PFSK-1 (cell line): ENCODE measurements around the gene ZRANB1.

Source experiments
- FOXP2 ChIP-seq: optimal IDR thresholded peaks from 2 replicates; pipeline ENCODE3; 2011; ENCODE audit warnings: borderline replicate concordance, control low read depth, inconsistent platforms; ENCODE audit not compliant: insufficient read depth; ENCODE audit errors: extremely low read length, extremely low read depth
- POLR2AphosphoS5 ChIP-seq: IDR thresholded peaks from 2 replicates; pipeline ENCODE4 v1.6.1; 2012; ENCODE audit warnings: low read depth, mild to moderate bottlenecking, control low read depth, low read length, moderate library complexity
- SIN3A ChIP-seq: IDR thresholded peaks from 2 replicates; pipeline ENCODE4 v1.6.1; 2012; ENCODE audit warnings: mild to moderate bottlenecking, low read length, moderate library complexity, borderline replicate concordance; ENCODE audit not compliant: insufficient read depth
- TAF1 ChIP-seq: IDR thresholded peaks from 2 replicates; pipeline ENCODE4 v1.6.1; 2012; ENCODE audit warnings: low read length, control low read depth, borderline replicate concordance; ENCODE audit not compliant: insufficient read depth
- TF ChIP-seq, protein P1 (sequence below), 2 experiments: IDR thresholded peaks; 2 replicates each; pipeline versions ENCODE4 v1.6.1 to v1.8.0; 2011 to 2012; ENCODE audit warnings: low read depth in 2 of 2, low read length in 2 of 2, control low read depth in 1 of 2, inconsistent platforms in 1 of 2, mild to moderate bottlenecking in 1 of 2, moderate library complexity in 1 of 2; ENCODE audit not compliant: insufficient read depth in 1 of 2

ZRANB1 gene

DNA sequence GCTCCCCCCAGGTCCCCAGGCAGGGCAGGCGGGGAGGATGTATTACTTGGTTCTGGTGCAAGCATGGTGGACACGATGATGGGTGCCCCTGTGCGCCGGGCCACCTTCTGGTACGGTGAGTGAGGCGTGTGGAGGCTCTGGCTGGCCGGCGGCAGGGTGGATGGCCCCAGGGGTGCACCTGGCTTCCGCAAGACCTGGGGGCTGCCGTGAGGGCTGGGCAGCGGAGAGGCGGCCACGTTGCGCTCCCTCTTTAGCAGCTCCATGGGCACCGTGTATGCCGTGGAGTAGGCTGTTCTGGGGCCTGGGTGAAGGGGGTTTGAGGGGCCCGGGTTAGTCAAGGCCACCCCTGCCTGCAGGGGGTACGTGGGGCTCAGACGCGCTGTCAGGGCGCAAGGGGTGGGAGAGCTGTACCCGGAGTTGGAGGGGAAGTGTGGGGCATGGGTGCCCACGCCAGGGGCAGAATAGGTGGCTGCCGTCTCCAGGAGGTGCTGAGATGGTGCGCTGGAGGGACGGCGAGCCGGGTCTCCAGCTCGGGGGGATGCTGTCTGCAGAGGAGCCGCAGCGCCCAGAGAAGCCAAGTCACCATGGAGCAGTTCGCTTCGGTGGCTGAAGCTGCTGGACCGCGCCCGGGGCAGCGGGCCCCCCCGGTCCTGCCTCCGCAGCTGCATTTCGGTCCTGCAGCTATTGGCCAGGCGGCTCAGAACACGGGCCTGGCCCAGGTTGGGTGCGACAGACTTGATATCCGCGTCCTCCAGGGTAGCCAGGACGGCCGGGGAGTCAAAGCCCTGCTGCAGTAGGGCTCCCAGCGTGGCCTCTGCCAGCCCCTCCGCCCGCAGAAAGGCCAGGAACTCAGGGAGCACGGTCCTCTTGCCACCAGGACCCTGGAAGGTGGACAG lies 84.4 kb downstream of the ZRANB1 start:
- no peak for TF ChIP-seq FOXP2
- TF ChIP-seq, protein P1, sequence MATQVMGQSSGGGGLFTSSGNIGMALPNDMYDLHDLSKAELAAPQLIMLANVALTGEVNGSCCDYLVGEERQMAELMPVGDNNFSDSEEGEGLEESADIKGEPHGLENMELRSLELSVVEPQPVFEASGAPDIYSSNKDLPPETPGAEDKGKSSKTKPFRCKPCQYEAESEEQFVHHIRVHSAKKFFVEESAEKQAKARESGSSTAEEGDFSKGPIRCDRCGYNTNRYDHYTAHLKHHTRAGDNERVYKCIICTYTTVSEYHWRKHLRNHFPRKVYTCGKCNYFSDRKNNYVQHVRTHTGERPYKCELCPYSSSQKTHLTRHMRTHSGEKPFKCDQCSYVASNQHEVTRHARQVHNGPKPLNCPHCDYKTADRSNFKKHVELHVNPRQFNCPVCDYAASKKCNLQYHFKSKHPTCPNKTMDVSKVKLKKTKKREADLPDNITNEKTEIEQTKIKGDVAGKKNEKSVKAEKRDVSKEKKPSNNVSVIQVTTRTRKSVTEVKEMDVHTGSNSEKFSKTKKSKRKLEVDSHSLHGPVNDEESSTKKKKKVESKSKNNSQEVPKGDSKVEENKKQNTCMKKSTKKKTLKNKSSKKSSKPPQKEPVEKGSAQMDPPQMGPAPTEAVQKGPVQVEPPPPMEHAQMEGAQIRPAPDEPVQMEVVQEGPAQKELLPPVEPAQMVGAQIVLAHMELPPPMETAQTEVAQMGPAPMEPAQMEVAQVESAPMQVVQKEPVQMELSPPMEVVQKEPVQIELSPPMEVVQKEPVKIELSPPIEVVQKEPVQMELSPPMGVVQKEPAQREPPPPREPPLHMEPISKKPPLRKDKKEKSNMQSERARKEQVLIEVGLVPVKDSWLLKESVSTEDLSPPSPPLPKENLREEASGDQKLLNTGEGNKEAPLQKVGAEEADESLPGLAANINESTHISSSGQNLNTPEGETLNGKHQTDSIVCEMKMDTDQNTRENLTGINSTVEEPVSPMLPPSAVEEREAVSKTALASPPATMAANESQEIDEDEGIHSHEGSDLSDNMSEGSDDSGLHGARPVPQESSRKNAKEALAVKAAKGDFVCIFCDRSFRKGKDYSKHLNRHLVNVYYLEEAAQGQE (IDR thresholded peaks at IDR 0.05; ENCODE audit: insufficient read depth in 1 of 2, low read depth in 2 of 2, low read length in 2 of 2) = no peak

DNA sequence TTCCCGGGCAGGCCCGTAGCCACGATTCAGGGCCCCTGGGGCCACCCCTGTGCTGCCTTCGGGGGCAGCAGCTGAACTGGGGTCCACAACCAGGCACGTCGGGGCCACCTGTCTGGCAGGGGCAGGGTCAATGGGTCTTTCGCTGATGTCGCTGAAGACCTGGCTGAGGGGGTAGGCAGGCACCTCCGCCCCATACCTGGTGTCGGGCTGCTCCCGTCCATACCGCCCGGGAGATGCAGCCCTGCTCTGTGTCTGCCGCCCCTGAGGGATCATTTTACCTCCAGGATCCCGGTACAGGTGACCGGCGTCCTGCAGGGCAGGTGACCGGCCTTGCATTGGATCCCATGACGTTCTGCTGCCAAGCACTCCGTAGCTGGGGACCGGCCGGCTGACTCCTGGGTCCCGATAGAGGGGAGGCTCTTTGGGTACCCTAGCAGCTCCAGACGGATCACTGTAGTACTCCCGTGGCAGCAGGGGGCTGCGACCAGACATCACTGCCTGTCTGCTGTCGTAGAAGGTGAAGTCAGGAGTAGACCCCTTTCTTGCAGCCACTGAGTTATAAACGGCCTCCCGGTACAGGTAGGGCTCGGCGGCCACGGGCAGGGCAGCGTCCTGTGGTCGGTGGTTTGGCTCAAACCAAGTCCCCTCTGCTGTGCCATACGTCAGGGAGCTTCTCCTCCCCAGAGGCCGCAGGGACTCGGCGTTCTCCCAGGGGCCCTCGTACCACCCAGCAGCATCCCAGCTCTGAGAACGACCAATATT lies 85.2 kb downstream of the ZRANB1 start:
- TF ChIP-seq, protein P1 (IDR thresholded peaks at IDR 0.05; ENCODE audit: insufficient read depth in 1 of 2, low read depth in 2 of 2, low read length in 2 of 2) = no peak
- TF ChIP-seq SIN3A = no peak
- no peak for TF ChIP-seq TAF1
- no peak for TF ChIP-seq POLR2AphosphoS5
- no peak for TF ChIP-seq FOXP2

DNA sequence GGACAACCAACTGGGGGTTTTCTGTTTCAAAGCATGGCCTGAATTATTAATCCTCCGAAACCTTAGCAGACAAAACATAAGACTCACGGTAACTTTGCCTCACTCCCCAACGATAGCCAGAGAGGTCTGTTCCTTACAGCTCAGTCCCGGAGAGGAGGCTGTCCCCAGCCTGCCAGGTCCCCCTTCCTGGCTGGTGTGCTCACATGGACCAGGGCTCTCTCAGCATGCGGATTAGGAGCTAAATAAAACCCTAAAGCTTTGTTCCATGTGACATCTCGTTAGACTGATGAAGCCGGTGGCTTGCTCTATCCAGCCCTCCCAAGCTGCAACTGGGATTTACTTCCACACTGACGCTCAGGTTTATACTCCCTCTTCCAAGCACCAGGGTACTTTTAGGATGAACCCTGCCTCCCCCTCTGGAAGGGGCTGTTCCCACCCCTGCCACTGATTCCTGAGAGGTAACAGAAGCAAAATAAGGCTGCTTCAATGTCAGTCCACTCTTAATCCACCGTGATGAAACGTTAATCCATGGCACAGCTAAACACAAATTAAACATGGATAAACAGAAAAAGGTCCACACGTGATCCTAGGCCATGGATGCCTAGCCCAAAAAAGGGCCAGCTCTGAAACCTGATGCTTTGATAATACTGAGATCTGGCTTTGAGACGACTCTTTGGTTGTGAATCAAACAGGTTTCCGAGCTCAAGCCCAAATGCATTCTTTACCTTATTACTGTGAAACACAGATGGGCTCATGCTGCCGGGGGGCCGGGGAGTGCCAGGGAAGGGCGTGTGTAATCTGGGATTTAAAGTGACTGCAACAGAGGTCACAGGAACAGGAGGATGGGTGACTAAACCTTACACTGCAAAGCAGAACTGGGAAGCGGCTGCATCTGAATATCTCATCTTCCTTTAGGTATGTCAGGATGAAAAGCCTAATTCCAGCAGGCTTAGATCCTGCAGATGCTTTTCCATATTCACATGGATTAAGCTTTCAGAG lies 86.2 kb downstream of the ZRANB1 start:
- TF ChIP-seq POLR2AphosphoS5 (no peak), FOXP2 (no peak), SIN3A (no peak), TAF1 (no peak)
- TF ChIP-seq, protein P1 (IDR thresholded peaks at IDR 0.05; ENCODE audit: insufficient read depth in 1 of 2, low read depth in 2 of 2, low read length in 2 of 2) = no peak

DNA sequence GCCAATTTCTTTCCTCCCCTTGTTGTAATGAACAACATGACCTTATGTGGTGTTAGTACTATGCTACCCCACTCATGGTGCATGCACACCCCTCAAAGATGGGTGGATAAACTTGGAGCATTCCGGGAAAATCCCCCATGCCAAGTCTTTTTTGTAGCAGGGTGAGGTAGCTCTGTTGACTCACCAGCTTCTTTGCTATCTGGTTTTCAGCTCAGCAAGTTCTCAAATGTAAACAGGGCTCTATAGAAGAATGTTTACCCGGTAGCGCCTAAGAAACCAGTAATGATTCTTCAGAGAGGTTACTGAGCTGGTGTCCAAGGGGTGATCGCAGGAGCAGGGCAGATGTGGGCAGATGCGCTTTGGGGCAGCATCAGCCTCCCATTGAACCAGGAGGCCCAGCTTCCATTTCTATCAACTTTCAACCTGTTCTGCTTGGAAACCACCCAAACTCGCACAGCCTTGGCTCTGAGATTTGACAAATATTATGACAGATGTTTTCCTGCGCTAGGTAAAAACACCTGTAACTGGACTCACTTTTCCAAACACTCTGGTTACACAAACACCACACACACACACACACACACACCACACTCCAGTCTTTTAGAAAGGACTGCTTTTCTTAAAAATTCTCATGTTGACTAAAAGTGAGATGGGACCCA lies 87.8 kb downstream of the ZRANB1 start:
- TF ChIP-seq SIN3A (no peak), FOXP2 (no peak)
- TF ChIP-seq, protein P1 (IDR thresholded peaks at IDR 0.05; ENCODE audit: insufficient read depth in 1 of 2, low read depth in 2 of 2, low read length in 2 of 2) = no peak
